HL-60 (cell line): ENCODE results near the gene NAV2.

Experiments
- DNase-seq, 2 experiments: peaks; one replicate each; pipeline ENCODE4 v3.0.0-alpha.2; 2010 to 2020; ENCODE audit warnings: low read depth in 1 of 2, low spot score in 1 of 2
- H3K27ac ChIP-seq: fragments of 250-450 bp; sonication (Bioruptor Pico); replicated peaks from 2 replicates; pipeline ENCODE4 v1.5.1; 2020; ENCODE audit warnings: mild to moderate bottlenecking, moderate library complexity
- H3K27me3 ChIP-seq: fragments of 250-450 bp; sonication (Bioruptor Pico); 2 replicates; pipeline ENCODE4 v1.5.1; 2021; ENCODE audit warnings: mild to moderate bottlenecking, moderate library complexity; ENCODE audit not compliant: insufficient read depth, poor library complexity, severe bottlenecking
- H3K4me3 ChIP-seq: replicated peaks from 2 replicates; pipeline ENCODE4 v1.5.1; 2011; ENCODE audit warnings: mild to moderate bottlenecking, control low read depth, low read length; ENCODE audit not compliant: insufficient read depth
- CTCF ChIP-seq: IDR thresholded peaks from one replicate; pipeline ENCODE4 v1.5.1; 2011; ENCODE audit warnings: low read length, control low read depth, inconsistent platforms; ENCODE audit not compliant: insufficient read depth
- GABPA ChIP-seq: IDR thresholded peaks from 2 replicates; pipeline ENCODE4 v1.6.1; 2012; ENCODE audit warnings: low read depth
- POLR2AphosphoS5 ChIP-seq: IDR thresholded peaks from 2 replicates; pipeline ENCODE4 v1.6.1; 2012; ENCODE audit warnings: low read depth
- SPI1 ChIP-seq: IDR thresholded peaks from 2 replicates; pipeline ENCODE4 v1.6.1; 2012; ENCODE audit warnings: low read depth, mild to moderate bottlenecking, borderline replicate concordance
- TF ChIP-seq, protein P1 (sequence below): IDR thresholded peaks from 2 replicates; pipeline ENCODE4 v1.6.1; 2012; ENCODE audit warnings: low read depth; ENCODE audit not compliant: insufficient replicate concordance

Gene NAV2

DNA sequence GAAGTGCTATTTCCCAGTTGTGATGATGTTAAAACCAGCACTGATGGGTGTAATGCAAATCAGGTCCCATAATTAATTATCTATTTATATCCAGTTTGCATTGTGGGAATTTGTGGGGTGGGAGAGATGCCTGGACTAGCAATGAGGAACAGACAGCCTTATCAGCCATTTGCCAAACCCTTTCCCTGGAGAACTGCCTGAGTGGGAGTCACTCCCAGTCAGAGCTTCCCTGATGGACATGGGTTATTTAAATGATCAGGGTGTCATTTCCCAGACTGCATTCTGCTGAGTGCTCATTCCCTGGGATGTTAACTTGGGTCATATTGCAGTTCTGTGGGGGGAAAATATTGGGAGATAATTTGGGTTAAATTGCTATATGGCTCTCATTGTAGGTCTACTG, 168.5 kb downstream of the NAV2 start:
- no peak for DNase-seq
- Histone ChIP-seq H3K27ac (no peak overlapping the region), H3K4me3 (no peak overlapping the region), H3K27me3 (no peaks in the 10 kb centered on the region)
- TF ChIP-seq SPI1: no peak
- TF ChIP-seq, protein P1, sequence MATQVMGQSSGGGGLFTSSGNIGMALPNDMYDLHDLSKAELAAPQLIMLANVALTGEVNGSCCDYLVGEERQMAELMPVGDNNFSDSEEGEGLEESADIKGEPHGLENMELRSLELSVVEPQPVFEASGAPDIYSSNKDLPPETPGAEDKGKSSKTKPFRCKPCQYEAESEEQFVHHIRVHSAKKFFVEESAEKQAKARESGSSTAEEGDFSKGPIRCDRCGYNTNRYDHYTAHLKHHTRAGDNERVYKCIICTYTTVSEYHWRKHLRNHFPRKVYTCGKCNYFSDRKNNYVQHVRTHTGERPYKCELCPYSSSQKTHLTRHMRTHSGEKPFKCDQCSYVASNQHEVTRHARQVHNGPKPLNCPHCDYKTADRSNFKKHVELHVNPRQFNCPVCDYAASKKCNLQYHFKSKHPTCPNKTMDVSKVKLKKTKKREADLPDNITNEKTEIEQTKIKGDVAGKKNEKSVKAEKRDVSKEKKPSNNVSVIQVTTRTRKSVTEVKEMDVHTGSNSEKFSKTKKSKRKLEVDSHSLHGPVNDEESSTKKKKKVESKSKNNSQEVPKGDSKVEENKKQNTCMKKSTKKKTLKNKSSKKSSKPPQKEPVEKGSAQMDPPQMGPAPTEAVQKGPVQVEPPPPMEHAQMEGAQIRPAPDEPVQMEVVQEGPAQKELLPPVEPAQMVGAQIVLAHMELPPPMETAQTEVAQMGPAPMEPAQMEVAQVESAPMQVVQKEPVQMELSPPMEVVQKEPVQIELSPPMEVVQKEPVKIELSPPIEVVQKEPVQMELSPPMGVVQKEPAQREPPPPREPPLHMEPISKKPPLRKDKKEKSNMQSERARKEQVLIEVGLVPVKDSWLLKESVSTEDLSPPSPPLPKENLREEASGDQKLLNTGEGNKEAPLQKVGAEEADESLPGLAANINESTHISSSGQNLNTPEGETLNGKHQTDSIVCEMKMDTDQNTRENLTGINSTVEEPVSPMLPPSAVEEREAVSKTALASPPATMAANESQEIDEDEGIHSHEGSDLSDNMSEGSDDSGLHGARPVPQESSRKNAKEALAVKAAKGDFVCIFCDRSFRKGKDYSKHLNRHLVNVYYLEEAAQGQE: no peak
- TF ChIP-seq POLR2AphosphoS5: no peak
- TF ChIP-seq CTCF: no peak
- TF ChIP-seq GABPA: no peak

DNA sequence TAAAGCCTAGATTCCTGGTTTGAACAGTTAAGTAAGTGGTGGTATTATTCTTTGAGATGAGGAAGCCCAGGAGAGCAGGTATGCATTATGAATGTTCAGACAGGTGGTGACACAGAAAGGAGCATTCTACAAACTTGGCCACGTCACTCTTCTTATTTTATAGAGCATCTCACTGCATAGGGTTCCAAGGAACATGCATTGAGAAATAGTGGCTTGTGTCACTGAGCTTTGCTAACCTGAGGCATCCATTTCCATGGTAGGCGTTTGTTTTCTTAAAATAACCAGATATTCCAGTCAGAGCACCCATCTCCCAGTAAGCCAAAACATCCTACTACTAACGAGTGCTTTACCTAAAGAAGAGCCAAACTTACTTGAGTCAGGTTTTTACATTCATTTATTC, 169.7 kb downstream of the NAV2 start:
- no peak overlapping the region for H3K27ac ChIP-seq
- H3K27me3 ChIP-seq: no peaks in the 10 kb centered on the region
- no peak for DNase-seq
- no peak overlapping the region for H3K4me3 ChIP-seq
- TF ChIP-seq GABPA (no peak), POLR2AphosphoS5 (no peak), SPI1 (no peak), CTCF (no peak)
- TF ChIP-seq, protein P1: no peak

DNA sequence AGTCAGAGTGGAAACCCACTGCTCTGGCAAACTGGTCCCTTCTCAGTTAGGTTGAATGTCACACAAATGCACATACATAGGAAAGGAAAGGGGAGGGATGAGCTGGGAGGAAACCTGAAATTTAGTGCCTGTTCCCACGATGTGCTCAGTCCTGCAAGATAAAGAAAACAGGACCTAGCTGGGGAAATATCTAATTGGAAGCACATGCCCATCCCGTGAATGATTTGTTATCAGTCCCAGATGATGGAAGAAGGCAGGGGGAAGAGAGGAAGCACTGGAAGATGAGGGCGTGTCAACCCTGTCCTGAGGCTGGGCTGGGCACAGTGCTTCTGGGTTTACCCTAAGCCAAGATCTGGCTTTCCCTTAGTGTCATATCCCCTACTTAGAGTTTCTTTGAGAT, 173.9 kb downstream of the NAV2 start:
- Histone ChIP-seq H3K27ac (no peak overlapping the region), H3K27me3 (no peaks in the 10 kb centered on the region), H3K4me3 (no peak overlapping the region)
- no peak for TF ChIP-seq CTCF
- TF ChIP-seq, protein P1: no peak
- no peak for TF ChIP-seq GABPA
- no peak for DNase-seq
